GM21528 (cell line): ENCODE data around the gene RAI1.
"Not testable (repeated sequence)": the region's sequence is repeated elsewhere in the genome, so short reads cannot be mapped to it uniquely, and the experiment has no call there.

ENCODE experiments used
- ATAC-seq: cut with Tn5 transposase; IDR thresholded peaks from one replicate; pipeline ENCODE4 v1.9.1; 2021; ENCODE audit warnings: mild to moderate bottlenecking, moderate library complexity; ENCODE audit not compliant: unreplicated experiment, low FRiP score

RAI1 gene

GRCh38 chr17:17681187-17681743 is at the start of gene RAI1:
Gene RAI1 (plus strand): TSS chr17:17681458. CDS start chr17:17792949, 111,491 bp downstream.
- ATAC-seq = peak; percentile 47

GRCh38 chr17:17632690-17633089 is 48.6 kb upstream of the RAI1 start:
- ATAC-seq = not testable (repeated sequence)

GRCh38 chr17:17633310-17633709 is 47.9 kb upstream of the RAI1 start:
- no peak for ATAC-seq

DNA sequence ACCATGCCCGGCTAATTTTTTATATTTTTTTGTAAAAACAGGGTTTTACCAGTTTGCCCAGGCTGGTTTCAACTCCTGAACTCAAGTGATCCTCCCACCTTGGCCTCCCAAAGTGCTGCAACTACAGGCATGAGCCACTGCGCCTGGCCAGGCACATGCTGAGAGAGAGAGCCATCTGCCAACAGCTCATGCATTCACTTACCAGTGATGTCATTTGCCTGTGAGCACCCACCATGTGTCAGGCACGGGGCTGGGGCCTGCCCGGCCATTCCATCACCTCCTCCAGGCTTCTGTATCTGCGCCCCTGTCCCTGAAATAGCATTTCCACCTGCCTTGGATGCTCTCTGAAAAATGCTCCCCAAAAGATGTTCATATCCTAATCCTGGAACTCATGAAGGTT is 46.1 kb upstream of the RAI1 start:
- no peak for ATAC-seq

- ATAC-seq = not testable (repeated sequence)
Observed at GRCh38 chr17:17635537-17636271, 45.6 kb upstream of the RAI1 start.

DNA sequence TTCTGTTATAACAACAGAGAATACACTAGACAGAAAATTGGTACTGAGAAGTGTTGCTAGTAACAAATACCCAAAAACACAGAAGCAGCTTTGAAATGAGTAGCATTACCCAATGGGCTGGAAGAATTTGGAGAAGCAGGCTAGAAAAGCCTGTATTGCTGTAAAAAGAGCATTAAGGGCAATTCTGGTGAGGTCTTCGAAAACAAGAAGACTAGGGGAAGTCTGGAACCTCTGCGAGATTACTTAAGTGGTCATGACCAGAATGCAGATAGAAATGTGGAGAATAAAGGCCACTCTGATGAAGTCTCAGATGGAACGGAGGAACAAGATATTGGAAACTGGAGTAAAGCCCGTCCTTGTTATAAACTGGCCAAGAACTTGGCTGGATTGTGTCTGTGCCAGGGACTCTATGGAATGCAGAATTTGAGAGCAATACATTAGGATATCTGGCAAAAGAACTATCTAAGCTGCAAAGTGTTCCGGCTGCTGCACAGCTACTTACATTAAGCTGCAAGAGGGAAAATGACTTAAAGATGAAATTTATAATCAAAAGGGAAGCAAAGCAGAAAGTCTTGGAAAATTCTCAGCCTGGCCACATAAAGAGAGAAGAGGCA is 44.9 kb upstream of the RAI1 start:
- no peak for ATAC-seq

GRCh38 chr17:17638467-17638866 is 42.8 kb upstream of the RAI1 start:
- no peak for ATAC-seq

DNA sequence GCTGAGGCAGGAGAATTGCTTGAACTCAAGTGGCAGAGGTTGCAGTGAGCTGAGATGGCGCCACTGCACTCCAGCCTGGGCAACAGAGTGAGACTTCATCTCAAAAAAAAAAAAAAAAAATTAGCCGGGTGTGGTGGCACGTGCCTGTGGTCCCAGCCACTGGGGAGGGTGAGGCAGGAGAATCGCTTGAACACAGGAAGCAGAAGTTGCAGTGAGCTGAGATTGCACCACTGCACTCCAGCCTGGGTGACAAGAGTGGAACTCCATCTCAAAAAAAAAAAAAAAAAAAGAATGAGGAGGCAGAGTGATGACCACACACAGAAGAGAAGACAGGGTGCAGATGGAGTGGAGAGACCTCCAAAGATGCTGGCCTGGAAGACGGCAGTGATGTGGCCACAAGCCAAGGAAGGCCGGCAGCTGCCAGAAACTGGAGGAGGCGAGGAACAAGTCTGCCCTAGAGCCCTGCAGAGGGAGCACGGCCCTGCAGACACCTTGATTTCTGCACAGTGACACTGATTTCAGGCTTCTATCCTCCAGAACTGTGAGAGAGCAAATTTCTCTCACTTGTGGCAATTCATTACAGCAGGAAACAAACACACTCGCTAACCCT is 41.5 kb upstream of the RAI1 start:
- ATAC-seq = not testable (repeated sequence)

DNA sequence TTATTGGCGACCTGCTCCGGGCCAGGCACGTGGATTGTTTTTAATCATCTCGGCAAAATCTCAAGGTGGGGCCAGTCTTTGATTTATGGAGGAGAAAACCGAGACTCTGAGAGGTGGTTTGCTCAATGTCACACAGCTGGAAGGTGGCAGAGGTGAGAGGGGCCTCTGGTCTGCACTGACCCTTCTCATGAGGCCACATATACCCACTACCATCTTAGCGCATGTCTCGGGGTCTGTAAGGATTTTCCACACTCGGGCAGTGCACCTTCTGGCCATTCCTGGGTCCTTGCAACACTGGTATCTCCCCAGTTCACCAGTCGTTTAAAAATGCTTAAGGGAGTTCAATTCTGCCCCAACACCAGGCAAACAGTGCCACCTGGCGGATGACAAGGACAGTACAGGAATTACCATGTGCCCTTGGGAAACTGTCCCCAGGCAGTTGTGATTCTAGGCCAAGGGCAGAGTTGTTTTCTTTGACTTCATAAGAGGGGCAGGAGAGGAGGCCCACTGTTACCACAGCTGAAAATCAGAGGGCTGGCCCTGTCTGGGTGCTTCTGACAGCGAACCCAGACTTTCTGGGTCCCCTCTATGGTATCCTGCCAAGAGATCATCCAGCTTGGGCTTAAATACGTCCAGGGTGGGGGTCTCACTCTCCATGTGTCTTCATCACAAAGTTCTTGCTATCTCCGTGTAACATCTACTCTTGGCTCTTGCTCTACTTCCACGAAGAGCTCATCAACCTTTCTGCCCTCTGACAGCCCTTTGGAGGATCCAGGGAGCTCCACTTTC is 39.4 kb upstream of the RAI1 start:
- ATAC-seq = no peak

GRCh38 chr17:17645148-17645547 is 36.1 kb upstream of the RAI1 start:
- ATAC-seq = not testable (repeated sequence)

DNA sequence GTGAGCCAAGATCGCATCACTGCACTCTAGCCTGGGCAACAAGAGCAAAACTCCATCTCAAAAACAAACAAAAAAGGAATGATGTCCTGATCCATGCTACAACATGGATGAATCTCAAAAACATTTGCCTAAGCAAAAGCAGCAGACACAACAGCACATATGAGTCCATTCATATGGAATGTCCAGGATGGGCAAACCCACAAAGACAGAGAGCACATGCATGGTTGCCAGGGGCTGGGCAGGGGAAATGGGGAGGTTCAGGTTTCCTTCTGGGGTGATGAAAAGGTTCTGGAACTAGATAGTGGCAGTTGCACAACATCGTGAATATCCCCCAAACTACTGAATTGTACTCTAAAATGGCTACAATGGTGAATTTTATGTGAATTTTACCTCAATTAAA is 35.3 kb upstream of the RAI1 start:
- ATAC-seq = no peak

- ATAC-seq = no peak
Observed at GRCh38 chr17:17647524-17648178, 33.6 kb upstream of the RAI1 start.

GRCh38 chr17:17648762-17649161 is 32.5 kb upstream of the RAI1 start:
- no peak for ATAC-seq

- ATAC-seq = no peak
Observed at GRCh38 chr17:17650959-17651358, 30.3 kb upstream of the RAI1 start.

DNA sequence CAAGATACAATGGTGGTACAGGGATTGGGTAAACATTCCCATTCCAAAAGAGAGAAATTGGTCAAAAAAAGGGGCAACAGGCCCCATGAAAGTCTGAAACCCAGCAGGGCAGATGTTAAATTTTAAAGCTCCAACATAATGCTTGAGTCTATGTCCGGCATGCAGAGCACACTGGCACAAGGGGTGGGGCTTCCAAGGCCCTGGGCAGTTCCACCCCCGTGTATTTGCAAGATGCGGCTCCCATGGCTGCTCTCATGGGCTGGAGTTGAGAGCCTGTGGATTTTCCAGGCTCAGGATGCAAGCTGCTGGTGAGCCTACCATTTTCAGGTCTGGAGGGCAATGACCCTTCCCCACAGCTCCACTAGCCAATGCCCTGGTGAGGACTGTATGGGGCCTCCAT is 27.9 kb upstream of the RAI1 start:
- ATAC-seq = no peak

- ATAC-seq = no peak
Observed at GRCh38 chr17:17659340-17659739, 21.9 kb upstream of the RAI1 start.

- ATAC-seq = no peak
Observed at GRCh38 chr17:17661134-17661533, 20.1 kb upstream of the RAI1 start.

- ATAC-seq = no peak
Observed at GRCh38 chr17:17661834-17662385, 19.3 kb upstream of the RAI1 start.

GRCh38 chr17:17663160-17664063 is 17.8 kb upstream of the RAI1 start:
- ATAC-seq = peak; percentile 76
